GM12878 (cell line): ENCODE data around the gene SMAD5. TPM values are rescaled to one million over a fixed set of nuclear protein-coding genes. Genes with fewer than 3 reads are reported as not detected.

Source experiments
- BCLAF1 ChIP-seq: fragments of 450-650 bp; IDR thresholded peaks from 2 replicates; pipeline ENCODE4 v1.6.1; 2017; ENCODE audit warnings: antibody characterized with exemption, mild to moderate bottlenecking, moderate library complexity
- BMI1 ChIP-seq: fragments of 450-650 bp; IDR thresholded peaks from 2 replicates; pipeline ENCODE4 v1.6.1; 2016; ENCODE audit warnings: mild to moderate bottlenecking, moderate library complexity, borderline replicate concordance
- CBFB ChIP-seq: IDR thresholded peaks from 2 replicates; pipeline ENCODE4 v1.6.1; 2016; ENCODE audit warnings: antibody characterized with exemption, low read depth
- CBX5 ChIP-seq: sonication (generic); IDR thresholded peaks from 2 replicates; pipeline ENCODE4 v1.6.1; 2016; ENCODE audit warnings: low read depth, moderate library complexity, mild to moderate bottlenecking, inconsistent platforms
- CEBPZ ChIP-seq: fragments of 150-350 bp; IDR thresholded peaks from 2 replicates; pipeline ENCODE4 v1.6.1; 2016; ENCODE audit warnings: low read depth, low read length
- EGR1 ChIP-seq, 2 experiments: IDR thresholded peaks; 1 replicate in 1 of 2; 2 replicates in 1 of 2; pipeline ENCODE4 v1.6.1; 2011 to 2012; ENCODE audit warnings: low read depth in 2 of 2, low read length in 2 of 2, borderline replicate concordance in 1 of 2, mild to moderate bottlenecking in 1 of 2, moderate library complexity in 1 of 2
- EP300 ChIP-seq, 2 experiments: fragments of 150-350 bp in 1 of 2; IDR thresholded peaks; 2 replicates each; pipeline ENCODE4 v1.6.1; 2011 to 2012; ENCODE audit warnings: low read depth in 2 of 2, low read length in 2 of 2, borderline replicate concordance in 1 of 2, improper control_type of control experiment in 1 of 2, inconsistent platforms in 1 of 2; ENCODE audit not compliant: control insufficient read depth in 1 of 2
- HDAC6 ChIP-seq: fragments of 200-600 bp; sonication (generic); IDR thresholded peaks from one replicate; pipeline ENCODE4 v1.8.0; 2017; ENCODE audit warnings: antibody characterized with exemption; ENCODE audit not compliant: unreplicated experiment
- IRF4 ChIP-seq: IDR thresholded peaks from 2 replicates; pipeline ENCODE4 v1.6.1; 2011; ENCODE audit warnings: low read depth, low read length
- JUNB ChIP-seq: IDR thresholded peaks from 2 replicates; pipeline ENCODE4 v1.6.1; 2016; ENCODE audit warnings: antibody characterized with exemption, mild to moderate bottlenecking
- MLLT1 ChIP-seq: fragments of 450-650 bp; IDR thresholded peaks from 2 replicates; pipeline ENCODE4 v1.6.1; 2016; ENCODE audit warnings: mild to moderate bottlenecking
- MTA2 ChIP-seq: fragments of 450-650 bp; IDR thresholded peaks from 2 replicates; pipeline ENCODE4 v1.6.1; 2016; ENCODE audit warnings: low read depth, mild to moderate bottlenecking, moderate library complexity
- NFIC ChIP-seq: IDR thresholded peaks from 2 replicates; pipeline ENCODE4 v1.6.1; 2012; ENCODE audit warnings: low read depth, mild to moderate bottlenecking, inconsistent platforms, low read length, moderate library complexity
- NR2C1 ChIP-seq: fragments of 450-650 bp; IDR thresholded peaks from 2 replicates; pipeline ENCODE4 v1.6.1; 2017; ENCODE audit warnings: antibody characterized with exemption, mild to moderate bottlenecking, moderate library complexity
- NR2F1 ChIP-seq: fragments of 450-650 bp; conservative IDR thresholded peaks from 2 replicates; pipeline ENCODE4 v1.6.1; 2017; ENCODE audit warnings: mild to moderate bottlenecking
- RBBP5 ChIP-seq: fragments of 200-600 bp; sonication (generic); conservative IDR thresholded peaks from 2 replicates; pipeline ENCODE4 v1.6.1; 2016
- RUNX3 ChIP-seq: IDR thresholded peaks from 2 replicates; pipeline ENCODE4 v1.6.1; 2012; ENCODE audit warnings: low read length, inconsistent platforms
- SREBF1 ChIP-seq: IDR thresholded peaks from 2 replicates; pipeline ENCODE4 v1.6.1; 2012; ENCODE audit warnings: mild to moderate bottlenecking, low read length
- SUZ12 ChIP-seq: fragments of 200-600 bp; sonication (generic); IDR thresholded peaks from one replicate; pipeline ENCODE4 v1.6.1; 2018; ENCODE audit warnings: antibody characterized with exemption, mild to moderate bottlenecking; ENCODE audit not compliant: unreplicated experiment
- WRNIP1 ChIP-seq: IDR thresholded peaks from 2 replicates; pipeline ENCODE4 v1.6.1; 2011; ENCODE audit warnings: low read depth, low read length, improper control_type of control experiment, borderline replicate concordance
- ZNF384 ChIP-seq: IDR thresholded peaks from 2 replicates; pipeline ENCODE4 v1.6.1; 2012; ENCODE audit warnings: low read depth, mild to moderate bottlenecking, low read length, improper control_type of control experiment, borderline replicate concordance
- ZZZ3 ChIP-seq: IDR thresholded peaks from 2 replicates; pipeline ENCODE4 v1.6.1; 2011; ENCODE audit warnings: low read depth; ENCODE audit not compliant: control insufficient read depth, insufficient read length
- polyA plus RNA-seq, 11 experiments: library from polyadenylated mRNA; depleted of rRNA in 4 of 11; unstranded in 6 of 11; stranded (reverse) in 5 of 11; fragments of >200 nt; fragmentation: Nextera tagmentation in 4 of 11; fragmentation: Illumina TruSeq in 1 of 11; extraction: Ambion mirVana in 4 of 11; extraction: Trizol in 1 of 11; gene quantifications; 1 replicate in 1 of 11; 2 replicates in 10 of 11; pipeline versions ENCODE4 v1.2.1 to v1.2.3, GENCODE V29; 2011 to 2016; ENCODE audit warnings: inconsistent platforms in 2 of 11, missing spikeins in 2 of 11, low read depth in 1 of 11
- total RNA-seq, 4 experiments: library from RNA; depleted of rRNA in 3 of 4; stranded (reverse); fragments of >200 nt in 3 of 4; fragmentation: Illumina TruSeq in 1 of 4; extraction: Trizol in 1 of 4; gene quantifications; 2 replicates each; pipeline versions ENCODE4 v1.2.1 to v1.2.3, GENCODE V29; 2013 to 2021
- TF ChIP-seq, protein P1 (sequence below): fragments of 450-650 bp; IDR thresholded peaks from 2 replicates; pipeline ENCODE4 v1.6.1; 2016; ENCODE audit warnings: mild to moderate bottlenecking

Gene SMAD5
- total and polyA plus RNA-seq, 10 of the 15 experiments (the other 5 are each of a cell fraction or from before 2014, with no cell fraction given) = 3.6 to 40.6 (median 11.7) TPM

DNA sequence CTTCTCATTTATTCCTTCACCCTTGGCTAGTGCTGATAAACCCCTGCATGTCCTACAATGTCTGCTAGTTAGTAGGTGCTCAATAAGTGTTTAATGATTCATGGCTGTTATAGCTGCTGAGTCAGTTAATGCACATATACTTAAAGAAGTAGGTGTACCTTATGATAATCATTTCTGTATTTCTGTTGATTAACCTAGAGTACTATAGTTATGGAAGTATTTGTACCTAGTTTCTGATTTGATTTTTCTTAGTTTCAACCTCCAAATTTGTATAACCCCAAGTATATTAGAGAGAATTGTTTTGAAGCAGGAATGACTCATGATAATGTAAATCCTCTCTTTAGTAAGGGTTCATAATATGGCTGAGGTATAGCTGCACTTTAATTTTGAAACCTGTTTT, 8.9 kb downstream of the SMAD5 start (continued):
- TF ChIP-seq BCLAF1 (no peak), CBFB (no peak), MTA2 (0 out of 2 replicates have a peak, but pooled peaks have one; percentile 57), JUNB (peak; percentile 78), NR2C1 (no peak), CEBPZ (no peak), SREBF1 (no peak), IRF4 (no peak), RBBP5 (no peak), HDAC6 (no peak), NR2F1 (no peak), WRNIP1 (no peak), NFIC (peak; percentile 74; the same call in 1 of the 2 replicates), EP300 (IDR thresholded peaks at IDR 0.05; ENCODE audit: borderline replicate concordance in 1 of 2, control insufficient read depth in 1 of 2, low read depth in 2 of 2, low read length in 2 of 2) (peak in 1 of 2 experiments; percentile 31; a peak in 1 of 4 replicates), SUZ12 (no peak), CBX5 (no peak), ZNF384 (no peak), RUNX3 (peak; percentile 84), EGR1 (IDR thresholded peaks at IDR 0.05; ENCODE audit: borderline replicate concordance in 1 of 2, low read depth in 2 of 2, low read length in 2 of 2) (no peak), ZZZ3 (no peak), BMI1 (no peak), MLLT1 (no peak)
- TF ChIP-seq, protein P1, sequence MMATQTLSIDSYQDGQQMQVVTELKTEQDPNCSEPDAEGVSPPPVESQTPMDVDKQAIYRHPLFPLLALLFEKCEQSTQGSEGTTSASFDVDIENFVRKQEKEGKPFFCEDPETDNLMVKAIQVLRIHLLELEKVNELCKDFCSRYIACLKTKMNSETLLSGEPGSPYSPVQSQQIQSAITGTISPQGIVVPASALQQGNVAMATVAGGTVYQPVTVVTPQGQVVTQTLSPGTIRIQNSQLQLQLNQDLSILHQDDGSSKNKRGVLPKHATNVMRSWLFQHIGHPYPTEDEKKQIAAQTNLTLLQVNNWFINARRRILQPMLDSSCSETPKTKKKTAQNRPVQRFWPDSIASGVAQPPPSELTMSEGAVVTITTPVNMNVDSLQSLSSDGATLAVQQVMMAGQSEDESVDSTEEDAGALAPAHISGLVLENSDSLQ = no peak
